GM12878 (cell line): Measurements from ENCODE around the gene ATP13A4. TPM values are rescaled to one million over a fixed set of nuclear protein-coding genes. Genes with fewer than 3 reads are reported as not detected.

Source experiments
- ATAC-seq: fragments of 200-7000 bp; cut with Tn5 transposase; 3 replicates; pipeline ENCODE4 v1.9.1; 2020; ENCODE audit warnings: mild to moderate bottlenecking, moderate library complexity
- BruUV-seq: library from RNA; stranded (reverse); fragments of 400-500 nt; replicated peaks from 2 replicates; lab custom pipeline; 2021; lab: Mats Ljungman, UMichigan
- CTCF ChIA-PET: fragments of 300-600 bp; sonication (Branson Sonifier 250); formaldehyde crosslinking; extraction: SDS; loops from one replicate; lab custom pipeline; 2021; ENCODE audit warnings: inconsistent platforms; lab: Yijun Ruan, JAX
- POLR2A ChIA-PET: fragments of 350-600 bp; formaldehyde crosslinking; extraction: SDS; loops from one replicate; lab custom pipeline; 2021; ENCODE audit warnings: inconsistent platforms; lab: Charles Lee
- RAD21 ChIA-PET: fragments of 300-600 bp; sonication (Branson Sonifier 250); formaldehyde crosslinking; loops from one replicate; lab custom pipeline; 2023; ENCODE audit warnings: antibody characterized with exemption; ENCODE audit not compliant: unreplicated experiment; lab: Charles Lee
- SMC1A ChIA-PET: fragments of 300-600 bp; sonication (Branson Sonifier 250); formaldehyde crosslinking; loops from one replicate; lab custom pipeline; 2023; ENCODE audit not compliant: unreplicated experiment, uncharacterized antibody; lab: Charles Lee
- DNase-seq: peaks from one replicate; pipeline ENCODE4 v3.0.0-alpha.2; 2011; ENCODE audit warnings: low read depth, low spot score
- FAIRE-seq: peaks from 3 replicates; lab custom pipeline; 2011; peaks lifted over from hg19 to GRCh38; lab: Jason Lieb, UNC
- H2AFZ ChIP-seq: 2 replicates; pipeline ENCODE4 v1.6.0; 2011; ENCODE audit warnings: low read depth, low read length, control low read depth; ENCODE audit not compliant: control insufficient read depth
- H3K27ac ChIP-seq: 2 replicates; pipeline ENCODE4 v1.5.1; 2011; ENCODE audit warnings: control low read depth; ENCODE audit not compliant: control insufficient read depth, insufficient read depth
- H3K27me3 ChIP-seq, 2 experiments: replicated peaks in 1 of 2; 2 replicates each; pipeline versions ENCODE4 v1.6.0 to v1.6.1; 2011; ENCODE audit warnings: low read length in 1 of 2; ENCODE audit not compliant: control insufficient read depth in 2 of 2, insufficient read depth in 2 of 2
- H3K36me3 ChIP-seq, 2 experiments: 2 replicates each; pipeline ENCODE4 v1.5.1; 2011; ENCODE audit warnings: low read length in 1 of 2; ENCODE audit not compliant: control insufficient read depth in 2 of 2, insufficient read depth in 2 of 2
- H3K4me1 ChIP-seq: 2 replicates; pipeline ENCODE4 v1.6.1; 2011; ENCODE audit warnings: mild to moderate bottlenecking, low read length, moderate library complexity, mixed read lengths; ENCODE audit not compliant: control insufficient read depth, insufficient read depth
- H3K4me2 ChIP-seq: 2 replicates; pipeline ENCODE4 v1.6.0; 2011; ENCODE audit warnings: control low read depth; ENCODE audit not compliant: control insufficient read depth, insufficient read depth
- H3K4me3 ChIP-seq: fragments of 200-600 bp; sonication (generic); 2 replicates; pipeline ENCODE4 v1.5.1; 2016
- H3K79me2 ChIP-seq: 2 replicates; pipeline ENCODE4 v1.6.0; 2011; ENCODE audit warnings: low read length; ENCODE audit not compliant: control insufficient read depth, insufficient read depth
- H3K9ac ChIP-seq: 2 replicates; pipeline ENCODE4 v1.8.0; 2011; ENCODE audit warnings: low read length, control low read depth, mixed read lengths; ENCODE audit not compliant: control insufficient read depth, insufficient read depth
- H3K9me3 ChIP-seq: replicated peaks from 3 replicates; pipeline ENCODE4 v1.5.1; 2011; ENCODE audit warnings: mild to moderate bottlenecking, low read length; ENCODE audit not compliant: control insufficient read depth, insufficient read depth
- H4K20me1 ChIP-seq: 2 replicates; pipeline ENCODE4 v1.6.0; 2011; ENCODE audit not compliant: control insufficient read depth, insufficient read depth
- CUX1 ChIP-seq: IDR thresholded peaks from 2 replicates; pipeline ENCODE4 v1.6.1; 2012; ENCODE audit warnings: improper control_type of control experiment, low read depth, low read length; ENCODE audit not compliant: insufficient replicate concordance
- DPF2 ChIP-seq: fragments of 450-650 bp; IDR thresholded peaks from 2 replicates; pipeline ENCODE4 v1.6.1; 2017; ENCODE audit warnings: mild to moderate bottlenecking
- EED ChIP-seq: sonication (generic); IDR thresholded peaks from 2 replicates; pipeline ENCODE4 v1.6.1; 2016; ENCODE audit warnings: antibody characterized with exemption, low read depth
- HDAC6 ChIP-seq: fragments of 200-600 bp; sonication (generic); IDR thresholded peaks from one replicate; pipeline ENCODE4 v1.8.0; 2017; ENCODE audit warnings: antibody characterized with exemption; ENCODE audit not compliant: unreplicated experiment
- IKZF2 ChIP-seq, 2 experiments: fragments of 450-650 bp; IDR thresholded peaks; 2 replicates each; pipeline ENCODE4 v1.6.1; 2017; ENCODE audit warnings: mild to moderate bottlenecking in 2 of 2, moderate library complexity in 2 of 2
- IRF3 ChIP-seq: fragments of 450-650 bp; IDR thresholded peaks from 2 replicates; pipeline ENCODE4 v1.6.1; 2014; ENCODE audit warnings: mild to moderate bottlenecking
- LARP7 ChIP-seq: fragments of 450-650 bp; IDR thresholded peaks from 2 replicates; pipeline ENCODE4 v1.6.1; 2017; ENCODE audit warnings: mild to moderate bottlenecking
- MXI1 ChIP-seq: fragments of 150-350 bp; IDR thresholded peaks from 2 replicates; pipeline ENCODE4 v1.6.1; 2011; ENCODE audit warnings: low read depth, mild to moderate bottlenecking, inconsistent platforms, low read length, improper control_type of control experiment
- NFIC ChIP-seq: IDR thresholded peaks from 2 replicates; pipeline ENCODE4 v1.6.1; 2012; ENCODE audit warnings: low read depth, mild to moderate bottlenecking, inconsistent platforms, low read length, moderate library complexity
- NR2C2 ChIP-seq: IDR thresholded peaks from 2 replicates; pipeline ENCODE4 v1.6.1; 2011; ENCODE audit warnings: borderline replicate concordance, low read depth; ENCODE audit not compliant: control insufficient read depth, insufficient read length
- PAX8 ChIP-seq: fragments of 450-650 bp; IDR thresholded peaks from 2 replicates; pipeline ENCODE4 v1.6.1; 2017; ENCODE audit warnings: mild to moderate bottlenecking, moderate library complexity
- RB1 ChIP-seq: fragments of 450-650 bp; formaldehyde crosslinking; IDR thresholded peaks from 2 replicates; pipeline ENCODE4 v1.6.1; 2017; ENCODE audit warnings: mild to moderate bottlenecking, borderline replicate concordance
- SMAD1 ChIP-seq: fragments of 450-650 bp; IDR thresholded peaks from 2 replicates; pipeline ENCODE4 v1.6.1; 2018; ENCODE audit warnings: mild to moderate bottlenecking, low read depth; ENCODE audit not compliant: partially characterized antibody
- SPI1 ChIP-seq: IDR thresholded peaks from 2 replicates; pipeline ENCODE4 v1.6.1; 2011; ENCODE audit warnings: low read depth, mild to moderate bottlenecking, low read length, moderate library complexity, borderline replicate concordance; ENCODE audit not compliant: insufficient read depth
- TARDBP ChIP-seq: IDR thresholded peaks from 2 replicates; pipeline ENCODE4 v1.6.1; 2016; ENCODE audit warnings: borderline replicate concordance
- ZNF687 ChIP-seq: fragments of 450-650 bp; IDR thresholded peaks from 2 replicates; pipeline ENCODE4 v1.6.1; 2017; ENCODE audit warnings: mild to moderate bottlenecking, moderate library complexity
- WGBS: methylation state at CpG from one replicate; pipeline ENCODE4 v1.1.6; 2016; ENCODE audit warnings: low lambda C conversion rate; ENCODE audit not compliant: insufficient replicate concordance, insufficient coverage; ENCODE audit errors: missing lambda C conversion rate; 5-methylcytosine and 5-hydroxymethylcytosine counted together
- in situ Hi-C: fragments of 300-500 bp; cut with MboI; formaldehyde crosslinking; loops from 9 replicates; pipeline ENCODE4 v1.14.3; 2018; ENCODE audit warnings: mixed read lengths
- intact Hi-C: fragments of 100-400 bp; cut with micrococcal nuclease; formaldehyde crosslinking; loops from one replicate; pipeline ENCODE4 v1.14.2; 2022; ENCODE audit not compliant: unreplicated experiment
- polyA plus RNA-seq, 11 experiments: library from polyadenylated mRNA; depleted of rRNA in 4 of 11; unstranded in 6 of 11; stranded (reverse) in 5 of 11; fragments of >200 nt; fragmentation: Nextera tagmentation in 4 of 11; fragmentation: Illumina TruSeq in 1 of 11; extraction: Ambion mirVana in 4 of 11; extraction: Trizol in 1 of 11; gene quantifications; 1 replicate in 1 of 11; 2 replicates in 10 of 11; pipeline versions ENCODE4 v1.2.1 to v1.2.3, GENCODE V29; 2011 to 2016; ENCODE audit warnings: inconsistent platforms in 2 of 11, missing spikeins in 2 of 11, low read depth in 1 of 11
- total RNA-seq, 4 experiments: library from RNA; depleted of rRNA in 3 of 4; stranded (reverse); fragments of >200 nt in 3 of 4; fragmentation: Illumina TruSeq in 1 of 4; extraction: Trizol in 1 of 4; gene quantifications; 2 replicates each; pipeline versions ENCODE4 v1.2.1 to v1.2.3, GENCODE V29; 2013 to 2021

The ATP13A4 gene
- total and polyA plus RNA-seq, 10 of the 15 experiments (the other 5 are each of a cell fraction or from before 2014, with no cell fraction given): 0.29 to 1.7 (median 1.0) TPM; not detected in 1

- H3K4me3 ChIP-seq: no peak overlapping the region
- H2AFZ ChIP-seq: no peak overlapping the region
- peaks cover 53% of the 10 kb centered on the region for H3K79me2 ChIP-seq
- in situ Hi-C loops: no loop called here
- no peaks in the 10 kb centered on the region for H4K20me1 ChIP-seq
- H3K9me3 ChIP-seq: no peaks in the 10 kb centered on the region
- no peaks in the 10 kb centered on the region for H3K27me3 ChIP-seq
- 100% methylated on average over 1 of the region's 1 CpG for WGBS
- no peak overlapping the region; the same call in 1 of the 2 replicates for H3K4me2 ChIP-seq
- H3K4me1 ChIP-seq: no peaks in the 10 kb centered on the region
- ChIA-PET RAD21 (no interaction called here), SMC1A (no interaction called here), POLR2A (interaction anchor here (0.7 kb wide), 1 partner anchor 264 kb away, joined by 5 read pairs; no protein-coding TSS in a partner anchor), CTCF (interaction anchor here (0.7 kb wide), 1 partner anchor 862 kb away, joined by 3 read pairs; no protein-coding TSS in a partner anchor)
- DNase-seq (no peak), FAIRE-seq (no peak), ATAC-seq (no peak)
- no peak overlapping the region for H3K9ac ChIP-seq
- H3K27ac ChIP-seq: no peak overlapping the region
- BruUV-seq: no TSS peak
- H3K36me3 ChIP-seq: peaks cover 0 to 8% of the 10 kb centered on the region in 2 experiments; a peak in 1 of 4 replicates
- intact Hi-C loops: no loop called here
- TF ChIP-seq EED (no peak), TARDBP (no peak), RB1 (no peak), IRF3 (no peak), MXI1 (no peak), HDAC6 (no peak), DPF2 (no peak), NR2C2 (no peak), NFIC (no peak), ZNF687 (no peak), PAX8 (no peak), SPI1 (no peak), IKZF2 (IDR thresholded peaks at IDR 0.05) (no peak), SMAD1 (no peak), LARP7 (no peak), CUX1 (no peak)
Measured at GRCh38 chr3:193599393-193599792, 44.7 kb upstream of the ATP13A4 start.
